IPS DF 4.7 (cell line): ENCODE results near the gene PARP1.
"Not testable (repeated sequence)": the region's sequence is repeated elsewhere in the genome, so short reads cannot be mapped to it uniquely, and the experiment has no call there.

ENCODE experiments used
- DNase-seq: peaks from one replicate; pipeline ENCODE4 v3.0.0-alpha.2; 2013; ENCODE audit warnings: low spot score; ENCODE audit errors: extremely low read depth

The PARP1 gene

GRCh38 chr1:226355016-226355415, 52.9 kb downstream of the PARP1 start:
- no peak for DNase-seq

DNA sequence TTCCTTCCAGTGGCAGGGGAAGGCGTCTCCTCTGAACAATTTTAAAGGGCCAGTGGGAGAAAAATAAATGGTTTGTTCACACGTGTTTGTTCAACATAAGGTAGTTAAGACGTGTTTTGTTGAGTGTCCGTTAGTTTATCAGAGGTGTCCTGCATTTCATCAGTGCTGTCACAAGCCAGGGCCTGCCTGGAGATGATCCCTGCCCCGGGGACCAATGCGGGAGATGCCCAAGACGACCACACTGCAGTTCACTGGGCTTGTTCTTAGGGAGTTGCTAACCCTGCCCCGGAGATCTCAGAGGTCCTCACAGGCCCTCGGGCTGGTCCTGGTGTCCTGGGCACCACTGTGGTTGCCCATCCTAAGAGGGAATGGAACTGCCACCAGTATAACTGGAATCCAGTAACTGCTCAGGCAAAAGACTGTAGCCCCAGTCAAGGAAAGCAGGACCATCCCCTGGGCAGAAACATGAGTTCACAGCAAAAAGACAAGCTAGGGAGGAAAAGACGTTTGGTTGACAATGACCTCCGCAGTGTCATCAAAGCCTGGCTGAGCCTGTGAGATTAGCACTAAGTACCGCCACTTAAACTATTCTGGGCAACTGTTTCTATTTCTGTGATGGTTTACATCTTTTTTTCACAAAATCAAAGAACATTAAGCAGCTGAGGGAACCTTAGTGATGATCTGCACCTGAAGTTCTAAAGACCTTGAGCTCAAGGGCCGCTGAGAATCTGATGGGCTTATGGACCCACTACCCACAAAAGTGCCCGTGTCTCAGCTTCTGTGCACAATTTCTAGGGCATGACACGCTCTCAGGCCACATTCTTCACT, 54.0 kb downstream of the PARP1 start:
- DNase-seq = no peak

DNA sequence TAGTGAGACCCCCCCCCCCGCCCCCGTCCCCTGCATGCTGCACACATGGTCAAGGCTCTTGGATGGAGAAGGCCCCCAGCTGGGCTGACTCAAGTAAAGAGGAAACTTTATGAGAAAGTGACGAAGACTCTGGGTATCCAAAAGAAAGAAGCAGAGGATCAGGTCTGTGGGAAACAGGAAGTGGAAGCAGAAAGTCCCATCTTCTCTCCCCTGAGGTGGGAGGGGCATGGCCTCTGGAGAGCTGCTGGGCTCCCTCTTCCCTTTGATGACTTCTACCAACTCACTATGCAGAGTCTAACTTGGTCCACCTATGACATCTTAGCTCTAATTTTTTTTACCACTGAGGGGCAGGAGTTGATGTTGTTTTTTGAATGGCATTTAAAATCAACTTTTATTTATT, 56.2 kb downstream of the PARP1 start:
- DNase-seq = no peak

GRCh38 chr1:226350519-226350865, 57.4 kb downstream of the PARP1 start:
- DNase-seq = no peak

DNA sequence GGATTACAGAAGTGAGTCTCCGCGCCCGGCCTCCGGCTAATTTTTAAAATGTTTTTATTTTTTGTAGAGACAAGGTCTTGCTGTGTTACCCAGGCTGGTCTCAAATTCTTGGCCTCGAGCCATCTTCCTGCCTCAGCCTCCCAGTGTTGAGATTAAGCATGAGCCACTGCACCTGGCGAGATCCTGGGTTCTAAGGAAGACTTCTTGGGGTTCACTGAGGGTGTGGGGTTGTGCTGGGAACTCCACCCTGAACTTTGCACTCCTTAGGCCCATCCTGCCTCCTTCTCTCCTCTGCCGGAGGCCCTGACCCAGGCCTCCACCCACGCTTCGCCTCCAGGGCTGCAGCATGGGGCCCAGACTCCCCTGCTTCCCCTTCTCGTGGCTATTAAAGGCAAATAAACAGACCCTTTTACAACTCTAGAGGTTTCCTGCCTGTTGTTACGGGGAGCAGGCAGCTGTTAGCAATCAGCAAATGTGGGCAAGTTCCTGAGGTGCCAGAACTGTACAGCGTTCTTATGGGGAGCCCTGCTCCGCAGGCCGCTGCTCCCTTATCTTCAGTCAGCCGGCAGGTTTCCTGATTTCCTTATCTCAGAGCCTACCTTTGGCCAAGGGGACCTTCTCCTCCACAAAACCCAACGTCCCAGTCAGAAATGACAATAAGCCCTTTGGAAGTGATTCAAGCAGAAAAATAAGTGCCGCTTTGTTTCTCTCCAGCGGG, 57.9 kb downstream of the PARP1 start:
- no peak for DNase-seq

DNA sequence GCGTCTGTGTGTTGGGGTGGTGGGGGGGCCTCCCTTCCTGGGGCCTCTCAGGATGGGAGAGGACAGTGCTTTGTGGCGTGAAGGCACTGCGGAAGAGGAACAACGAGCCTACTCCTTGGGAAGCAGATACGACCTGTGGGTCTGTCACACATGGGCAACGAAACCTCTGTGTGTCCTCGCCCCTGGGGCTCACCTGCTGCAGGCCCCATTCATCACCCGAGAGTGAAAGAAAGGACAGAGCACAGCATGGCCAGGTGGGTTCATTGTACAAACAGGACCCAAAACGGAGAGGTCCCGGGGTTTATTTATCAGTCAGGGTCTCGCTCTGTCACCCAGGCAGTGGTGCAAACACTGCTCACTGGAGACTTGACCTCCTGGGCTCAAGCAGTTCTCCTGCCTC, 58.8 kb downstream of the PARP1 start:
- no peak for DNase-seq

DNA sequence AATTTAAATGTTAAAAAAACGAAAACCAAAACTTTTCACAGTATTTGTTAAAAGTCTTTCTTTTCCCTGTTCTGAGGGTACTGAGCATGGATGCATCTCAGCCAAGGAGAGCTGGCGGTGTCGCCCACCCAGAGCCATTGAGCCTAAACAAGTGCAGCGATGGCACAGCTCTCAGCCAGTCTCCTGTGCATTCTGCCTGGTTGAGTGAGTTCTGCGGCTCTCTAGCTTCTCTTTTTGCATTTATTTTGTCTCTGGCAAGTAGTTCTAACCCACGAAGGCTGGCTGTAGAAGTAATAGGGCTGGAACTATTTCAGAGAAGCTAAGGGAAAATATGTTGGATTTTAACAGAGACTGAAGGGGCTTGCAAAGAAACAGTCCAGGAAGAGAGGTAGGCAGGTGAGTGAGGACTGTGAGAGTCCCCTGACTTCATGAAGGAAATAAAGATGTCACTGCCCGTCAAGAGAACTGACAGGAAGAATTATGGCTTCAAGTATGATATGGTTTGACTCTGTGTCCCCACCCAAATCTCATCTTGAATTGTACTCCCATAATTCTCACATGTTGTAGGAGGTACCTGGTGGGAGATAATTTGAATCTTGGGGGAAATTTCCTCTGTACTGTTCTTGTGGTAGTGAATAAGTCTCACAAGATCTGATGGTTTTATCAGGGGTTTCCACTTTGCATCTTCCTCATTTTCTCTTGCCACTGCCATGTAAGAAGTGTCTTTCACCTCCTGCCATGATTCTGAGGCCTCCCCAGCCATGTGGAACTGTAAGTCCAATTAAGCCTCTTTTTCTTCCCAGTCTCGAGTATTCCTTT, 63.2 kb downstream of the PARP1 start:
- no peak for DNase-seq

DNA sequence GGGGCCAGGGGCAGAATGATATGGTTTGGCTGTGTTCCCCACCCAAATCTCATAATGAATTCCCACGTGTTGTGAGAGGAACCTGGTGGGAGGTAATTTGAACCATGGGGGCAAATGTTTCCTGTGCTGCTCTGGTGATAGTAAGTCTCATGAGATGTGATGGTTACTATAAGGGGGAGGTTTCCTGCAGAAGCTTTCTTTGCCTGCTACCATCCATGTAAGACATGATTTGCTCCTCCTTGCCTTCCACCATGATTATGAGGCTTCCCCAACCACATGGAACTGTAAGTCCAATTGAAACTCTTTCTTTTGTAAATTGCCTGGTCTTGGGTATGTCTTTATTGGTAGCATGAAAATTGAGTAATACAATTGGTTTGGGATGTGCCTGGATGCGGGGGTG, 65.2 kb downstream of the PARP1 start:
- no peak for DNase-seq

GRCh38 chr1:226340111-226340510, 67.8 kb downstream of the PARP1 start:
- DNase-seq = not testable (repeated sequence)

DNA sequence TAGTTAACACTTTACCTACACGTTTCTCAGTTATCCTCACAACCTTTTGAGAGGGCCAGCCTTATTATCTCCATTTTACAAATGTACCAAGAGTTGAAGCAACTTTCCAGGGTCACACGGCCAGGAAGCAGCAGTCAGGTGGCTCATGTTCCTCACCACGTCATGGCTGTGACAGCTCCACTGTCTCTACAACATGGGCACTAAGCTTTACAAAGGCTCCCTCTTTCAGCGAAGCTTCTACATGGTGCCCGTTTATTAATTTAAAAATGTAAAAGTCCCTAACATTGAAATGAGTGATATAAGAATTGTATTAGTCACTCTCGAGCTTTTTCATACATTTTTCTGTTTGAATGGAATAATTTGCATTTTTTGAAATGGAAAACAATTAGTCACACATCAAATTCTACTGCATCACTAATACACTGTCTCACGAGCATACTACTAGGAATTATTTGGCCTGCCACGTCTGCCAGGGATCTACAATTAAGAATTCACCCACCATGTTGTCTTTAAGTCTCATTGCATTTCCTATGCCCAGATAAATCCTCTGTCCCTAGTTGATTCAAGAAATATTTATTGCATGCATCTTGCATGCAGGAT, 70.5 kb downstream of the PARP1 start:
- no peak for DNase-seq

- DNase-seq = no peak
These were observed 72.2 kb downstream of the PARP1 start for GRCh38 chr1:226335661-226336060.

DNA sequence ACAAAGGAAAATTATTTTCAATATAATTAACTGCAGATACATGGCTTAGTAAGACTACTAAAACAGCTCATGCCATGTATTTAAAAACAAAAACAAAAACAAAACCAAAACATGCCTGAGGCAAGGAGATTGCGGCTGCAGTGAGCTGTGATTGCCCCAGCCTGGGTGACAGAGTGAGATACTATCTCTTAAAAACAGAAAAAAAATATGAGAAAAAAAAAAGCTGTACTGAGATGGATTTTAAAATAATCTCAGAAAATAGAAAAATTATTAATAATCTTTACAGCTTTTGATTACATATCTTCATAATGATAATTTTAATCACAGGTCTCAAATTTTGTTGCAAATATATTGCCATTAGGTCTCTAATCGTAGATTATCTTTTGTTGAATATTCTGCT, 74.9 kb downstream of the PARP1 start:
- DNase-seq = no peak

DNA sequence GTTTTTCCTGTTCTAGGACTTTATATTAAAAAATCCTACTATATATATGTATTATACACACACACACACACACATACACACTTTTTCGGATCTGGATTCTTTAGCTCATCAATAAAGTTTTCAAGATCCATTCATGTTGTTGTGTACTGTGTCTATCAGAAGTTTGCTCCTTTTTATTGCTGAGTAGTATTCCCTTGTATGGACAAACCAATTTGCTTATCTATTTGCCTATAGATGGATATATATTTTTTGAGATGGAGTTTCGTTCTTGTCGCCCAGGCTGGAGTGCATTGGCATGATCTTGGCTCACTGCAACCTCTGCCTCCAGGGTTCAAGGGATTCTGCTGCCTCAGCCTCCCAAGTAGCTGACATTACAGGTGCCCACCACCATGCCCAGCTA, 78.7 kb downstream of the PARP1 start:
- DNase-seq = no peak

DNA sequence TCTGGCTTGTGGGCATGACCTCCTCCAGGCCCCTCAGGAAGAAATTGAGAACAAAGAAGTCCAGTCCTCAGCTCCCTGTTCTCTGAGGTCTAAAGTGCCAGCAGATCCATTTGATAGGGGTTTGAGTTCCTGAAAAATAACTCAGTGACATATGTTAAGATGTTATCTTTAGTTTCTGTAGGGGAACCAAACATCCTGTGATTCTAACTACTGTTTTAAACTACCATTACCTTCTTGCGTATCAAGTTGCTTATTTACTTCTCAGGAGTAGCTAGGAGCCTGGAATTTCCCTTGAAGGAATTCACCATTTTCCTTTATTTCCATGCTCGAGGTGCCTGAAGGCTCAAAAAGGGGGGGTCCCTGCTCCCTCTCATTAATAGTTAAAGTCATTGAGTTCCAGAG, 80.1 kb downstream of the PARP1 start:
- no peak for DNase-seq

DNA sequence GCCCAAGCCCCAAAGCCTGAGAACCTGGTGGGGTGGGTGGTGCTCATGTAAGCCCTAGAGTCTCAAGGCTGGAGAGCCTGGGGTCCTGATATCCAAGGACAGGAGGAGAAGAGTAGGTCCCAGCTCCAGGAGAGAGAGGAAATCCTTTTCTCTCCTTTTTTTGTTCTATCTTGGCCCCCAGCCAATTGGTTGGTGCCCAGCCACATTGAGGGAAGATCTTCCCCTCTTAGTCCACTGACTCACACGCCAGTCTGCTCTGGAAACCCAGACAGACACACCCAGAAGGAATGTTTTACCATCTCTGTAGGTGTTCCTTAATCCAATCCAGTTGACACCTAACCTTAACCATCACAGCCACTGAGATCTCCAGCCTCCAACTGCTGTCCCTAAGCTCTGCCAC, 82.7 kb downstream of the PARP1 start:
- DNase-seq = no peak

GRCh38 chr1:226324479-226324878, 83.4 kb downstream of the PARP1 start:
- no peak for DNase-seq

- DNase-seq = no peak
These were observed 84.9 kb downstream of the PARP1 start for GRCh38 chr1:226322986-226323385.

GRCh38 chr1:226320930-226321329, 87.0 kb downstream of the PARP1 start:
- no peak for DNase-seq

DNA sequence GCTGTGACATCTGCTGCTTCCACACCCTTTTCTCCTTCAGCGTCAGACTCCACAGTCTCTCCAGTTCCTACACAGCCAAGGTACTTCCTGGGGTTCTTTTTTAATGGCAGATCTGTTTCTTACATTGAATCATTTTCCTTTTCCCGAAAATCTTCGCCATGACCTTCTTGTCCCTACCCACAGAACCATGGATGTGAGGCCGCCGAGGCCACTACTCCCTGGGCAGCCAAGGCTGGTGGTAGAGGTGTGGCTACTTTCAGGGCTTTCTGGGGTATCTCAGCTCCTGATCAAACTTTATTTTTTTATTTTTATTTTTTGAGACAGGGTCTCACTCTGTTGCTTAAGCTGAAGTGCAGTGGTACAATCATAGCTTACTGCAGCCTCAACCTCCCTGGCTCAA, 89.4 kb downstream of the PARP1 start:
- no peak for DNase-seq

DNA sequence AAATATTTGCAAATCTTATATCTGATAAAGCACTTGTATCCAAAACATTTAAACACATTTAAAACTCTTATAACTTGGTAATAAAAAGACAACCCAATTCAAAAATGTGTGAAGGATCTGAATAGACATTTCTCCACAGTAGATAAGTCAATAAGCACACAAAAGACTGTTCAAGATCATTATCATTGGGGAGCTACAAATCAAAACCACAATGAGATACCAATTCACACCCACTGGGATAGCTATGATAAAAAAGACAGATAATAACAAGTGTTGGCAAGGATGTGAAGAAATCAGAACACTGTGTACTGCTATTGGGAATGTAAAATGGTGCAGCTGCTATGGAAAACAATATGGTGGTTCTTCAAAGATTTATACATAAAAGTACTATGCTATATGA, 93.8 kb downstream of the PARP1 start:
- no peak for DNase-seq

- no peak for DNase-seq
These were observed 95.8 kb downstream of the PARP1 start for GRCh38 chr1:226312065-226312464.

GRCh38 chr1:226311376-226311775, 96.5 kb downstream of the PARP1 start:
- DNase-seq = no peak
